H9 (cell line): Measurements from ENCODE around the gene MUC2. TPM values are rescaled to one million over a fixed set of nuclear protein-coding genes. Genes with fewer than 3 reads are reported as not detected.

Experiments
- DNase-seq: peaks from one replicate; pipeline ENCODE4 v3.0.0-alpha.2; 2017
- H2AFZ ChIP-seq: one replicate; pipeline ENCODE4 v1.6.1; 2013; ENCODE audit warnings: mild to moderate bottlenecking, low read length, control low read depth, moderate library complexity
- H2AK5ac ChIP-seq: 2 replicates; pipeline ENCODE4 v1.6.1; 2013; ENCODE audit warnings: low read length, control low read depth, mixed read lengths; ENCODE audit not compliant: insufficient read length
- H2BK120ac ChIP-seq: one replicate; pipeline ENCODE4 v1.6.1; 2013; ENCODE audit warnings: low read depth, mild to moderate bottlenecking, low read length, control low read depth, inconsistent platforms; ENCODE audit not compliant: poor library complexity, severe bottlenecking
- H2BK12ac ChIP-seq: 2 replicates; pipeline ENCODE4 v1.6.1; 2013; ENCODE audit warnings: low read length, control low read depth, mixed read lengths, low read depth; ENCODE audit not compliant: insufficient read length
- H2BK15ac ChIP-seq: 2 replicates; pipeline ENCODE4 v1.6.1; 2013; ENCODE audit warnings: low read depth, low read length, control low read depth
- H2BK20ac ChIP-seq: one replicate; pipeline ENCODE4 v1.6.1; 2013; ENCODE audit warnings: low read depth, mild to moderate bottlenecking, low read length, control low read depth, inconsistent platforms; ENCODE audit not compliant: poor library complexity, severe bottlenecking
- H2BK5ac ChIP-seq: 2 replicates; pipeline ENCODE4 v1.6.1; 2013; ENCODE audit warnings: low read length, control low read depth, mixed read lengths; ENCODE audit not compliant: insufficient read length
- H3K14ac ChIP-seq: 2 replicates; pipeline ENCODE4 v1.6.1; 2013; ENCODE audit warnings: low read length, control low read depth; ENCODE audit not compliant: insufficient read depth
- H3K18ac ChIP-seq: 2 replicates; pipeline ENCODE4 v1.6.1; 2013; ENCODE audit warnings: low read depth, mild to moderate bottlenecking, mixed read lengths, low read length, control low read depth; ENCODE audit not compliant: insufficient read length
- H3K23ac ChIP-seq: 2 replicates; pipeline ENCODE4 v1.6.1; 2013; ENCODE audit warnings: low read length, control low read depth, mixed read lengths, low read depth; ENCODE audit not compliant: insufficient read length
- H3K23me2 ChIP-seq: 2 replicates; pipeline ENCODE4 v1.6.1; 2013; ENCODE audit warnings: low read depth, mild to moderate bottlenecking, mixed read lengths, low read length, control low read depth; ENCODE audit not compliant: insufficient read length, poor library complexity, severe bottlenecking
- H3K27ac ChIP-seq: 2 replicates; pipeline ENCODE4 v1.5.1; 2013; ENCODE audit warnings: low read length, control low read depth, mixed read lengths, low read depth; ENCODE audit not compliant: insufficient read length
- H3K27me3 ChIP-seq: 2 replicates; pipeline ENCODE4 v1.6.1; 2013; ENCODE audit warnings: low read length, control low read depth, inconsistent platforms; ENCODE audit not compliant: insufficient read depth
- H3K4ac ChIP-seq: 2 replicates; pipeline ENCODE4 v1.6.1; 2013; ENCODE audit warnings: low read depth, mild to moderate bottlenecking, control low read depth, inconsistent platforms, low read length, moderate library complexity
- H3K4me1 ChIP-seq: 2 replicates; pipeline ENCODE4 v1.6.1; 2013; ENCODE audit warnings: low read length, control low read depth, inconsistent platforms; ENCODE audit not compliant: insufficient read depth
- H3K4me2 ChIP-seq: 2 replicates; pipeline ENCODE4 v1.6.1; 2013; ENCODE audit warnings: low read length, control low read depth, mixed read lengths; ENCODE audit not compliant: insufficient read length, insufficient read depth
- H3K56ac ChIP-seq: 2 replicates; pipeline ENCODE4 v1.6.1; 2013; ENCODE audit warnings: low read depth, mild to moderate bottlenecking, mixed read lengths, low read length, control low read depth; ENCODE audit not compliant: insufficient read length
- H3K79me1 ChIP-seq: 2 replicates; pipeline ENCODE4 v1.6.1; 2013; ENCODE audit warnings: low read depth, mild to moderate bottlenecking, moderate library complexity, low read length, control low read depth, inconsistent platforms; ENCODE audit not compliant: insufficient read depth, poor library complexity, severe bottlenecking
- H3K79me2 ChIP-seq: 2 replicates; pipeline ENCODE4 v1.6.1; 2013; ENCODE audit warnings: low read length, control low read depth, inconsistent platforms; ENCODE audit not compliant: insufficient read depth
- H3K9ac ChIP-seq: 2 replicates; pipeline ENCODE4 v1.6.1; 2013; ENCODE audit warnings: low read length, control low read depth, mixed read lengths; ENCODE audit not compliant: insufficient read length; ENCODE audit errors: extremely low read depth
- H3K9me3 ChIP-seq: one replicate; pipeline ENCODE4 v1.6.1; 2013; ENCODE audit warnings: low read depth, low read length, inconsistent platforms; ENCODE audit not compliant: control insufficient read depth
- H3T11ph ChIP-seq: one replicate; pipeline ENCODE4 v1.6.1; 2013; ENCODE audit warnings: mild to moderate bottlenecking, low read length, control low read depth, inconsistent platforms
- H4K20me1 ChIP-seq: one replicate; pipeline ENCODE4 v1.6.1; 2013; ENCODE audit not compliant: control insufficient read depth, insufficient read length, insufficient read depth
- H4K5ac ChIP-seq: 2 replicates; pipeline ENCODE4 v1.6.1; 2013; ENCODE audit warnings: low read depth, mild to moderate bottlenecking, mixed read lengths, low read length, control low read depth; ENCODE audit not compliant: insufficient read length
- H4K8ac ChIP-seq: replicated peaks from 2 replicates; pipeline ENCODE4 v1.6.1; 2013; ENCODE audit warnings: low read length, control low read depth, mixed read lengths, low read depth; ENCODE audit not compliant: insufficient read length
- H4K91ac ChIP-seq: 2 replicates; pipeline ENCODE4 v1.6.1; 2013; ENCODE audit warnings: low read depth, mild to moderate bottlenecking, moderate library complexity, mixed read lengths, low read length, control low read depth; ENCODE audit not compliant: insufficient read length
- H3K27ac Mint-ChIP-seq, 3 experiments: 2 replicates in 2 of 3; 3 replicates in 1 of 3; pipeline ENCODE4 v1.8.0; 2020 to 2021; ENCODE audit warnings: mixed read lengths in 3 of 3, mild to moderate bottlenecking in 1 of 3, moderate library complexity in 1 of 3
- H3K27me3 Mint-ChIP-seq: 2 replicates; pipeline ENCODE4 v1.8.0; 2021; ENCODE audit warnings: low read depth, mild to moderate bottlenecking, moderate library complexity, mixed read lengths
- H3K36me3 Mint-ChIP-seq, 3 experiments: 2 replicates in 2 of 3; 3 replicates in 1 of 3; pipeline ENCODE4 v1.8.0; 2020 to 2021; ENCODE audit warnings: low read depth in 3 of 3, mixed read lengths in 3 of 3; ENCODE audit not compliant: insufficient read depth in 1 of 3
- H3K4me1 Mint-ChIP-seq, 2 experiments: 2 replicates each; pipeline ENCODE4 v1.8.0; 2020; ENCODE audit warnings: mixed read lengths in 2 of 2
- H3K4me3 Mint-ChIP-seq, 2 experiments: 2 replicates in 1 of 2; 3 replicates in 1 of 2; pipeline ENCODE4 v1.8.0; 2020 to 2021; ENCODE audit warnings: mild to moderate bottlenecking in 2 of 2, mixed read lengths in 2 of 2, moderate library complexity in 1 of 2
- H3K9me3 Mint-ChIP-seq, 2 experiments: 2 replicates in 1 of 2; 3 replicates in 1 of 2; pipeline ENCODE4 v1.8.0; 2020; ENCODE audit warnings: mild to moderate bottlenecking in 2 of 2, mixed read lengths in 2 of 2, moderate library complexity in 1 of 2
- WGBS: extraction: QIAGEN DNeasy Blood & Tissue Kit; methylation state at CpG from one replicate; pipeline ENCODE4 v1.1.7; 2013; ENCODE audit warnings: missing lambda C conversion rate, low lambda C conversion rate, mixed read lengths; ENCODE audit not compliant: insufficient read length; ENCODE audit errors: extremely low coverage; 5-methylcytosine and 5-hydroxymethylcytosine counted together
- total RNA-seq: library from RNA; stranded (reverse); gene quantifications from 2 replicates; pipeline ENCODE4 v1.2.1, GENCODE V29; 2021
- TF ChIP-seq, protein P1 (sequence below): fragments of 200-600 bp; sonication (generic); conservative IDR thresholded peaks from 3 replicates; pipeline ENCODE4 v1.8.0; 2021; ENCODE audit warnings: antibody characterized with exemption, mild to moderate bottlenecking

MUC2 gene
- total RNA-seq, 1 experiment from 2014 or later = not detected

DNA sequence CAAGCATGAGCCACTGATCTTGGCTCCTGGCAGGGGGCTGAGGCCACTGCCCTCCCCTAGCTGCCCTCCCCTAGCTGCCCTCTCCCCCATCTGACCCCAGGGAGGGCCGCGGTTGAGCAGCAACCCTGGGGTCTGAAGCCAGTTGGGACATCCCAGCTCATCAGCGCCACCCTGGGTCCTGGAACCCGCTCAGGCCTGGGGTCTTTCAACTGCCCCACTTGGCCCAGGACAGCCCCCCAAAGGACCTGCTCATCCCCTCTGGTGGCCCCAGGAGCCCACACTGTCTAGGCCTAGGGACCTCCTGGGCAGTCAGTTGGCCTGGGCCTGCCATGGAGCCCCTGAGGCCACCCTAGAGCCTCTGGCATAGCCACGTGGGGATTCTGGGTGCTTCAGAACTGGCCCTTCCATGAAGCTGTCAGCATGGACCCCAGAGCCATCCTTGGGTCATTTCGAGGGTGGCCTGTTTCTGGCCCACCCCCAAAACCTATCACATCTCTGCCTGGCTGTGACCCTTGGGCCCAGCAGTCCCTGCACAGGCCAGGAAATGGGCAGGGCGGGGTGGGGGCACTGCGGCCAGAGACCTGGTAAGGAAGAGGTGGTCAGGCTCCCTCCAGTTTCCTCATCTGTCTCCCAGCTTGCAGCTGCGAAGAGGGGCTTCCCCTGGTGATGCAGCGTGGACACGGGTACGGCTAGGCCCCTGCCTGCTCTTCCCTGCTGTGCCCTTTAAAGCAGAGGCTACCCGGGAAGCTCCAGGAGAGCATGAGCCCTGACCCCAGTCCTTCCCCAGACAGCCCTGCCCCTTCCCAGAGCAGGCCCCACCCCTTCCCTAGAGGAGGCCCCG lies 37.9 kb downstream of the MUC2 start:
- Histone ChIP-seq H2BK5ac (no peak overlapping the region), H3K56ac (no peak overlapping the region), H3K4ac (no peak overlapping the region), H2BK20ac (no peak overlapping the region), H2BK12ac (no peak overlapping the region), H3K23ac (no peak overlapping the region), H3K4me2 (no peak overlapping the region), H2BK15ac (no peak overlapping the region), H2AFZ (no peak overlapping the region), H3K14ac (no peak overlapping the region), H4K8ac (no peak overlapping the region), H4K5ac (no peak overlapping the region), H3K4me1 (no peaks in the 10 kb centered on the region), H3K18ac (no peak overlapping the region), H2BK120ac (no peak overlapping the region), H3K23me2 (no peaks in the 10 kb centered on the region), H3T11ph (no peak overlapping the region), H2AK5ac (no peak overlapping the region), H4K91ac (no peak overlapping the region), H3K79me1 (no peaks in the 10 kb centered on the region), H3K9ac (no peak overlapping the region), H4K20me1 (peaks cover 2% of the 10 kb centered on the region), H3K27ac (no peak overlapping the region), H3K9me3 (no peaks in the 10 kb centered on the region), H3K27me3 (no peaks in the 10 kb centered on the region), H3K79me2 (no peaks in the 10 kb centered on the region)
- Mint-ChIP-seq H3K4me3 (no peak overlapping the region), H3K9me3 (peaks cover 0 to 5% of the 10 kb centered on the region in 2 experiments; a peak in 4 of 5 replicates), H3K27me3 (peaks cover 7% of the 10 kb centered on the region), H3K4me1 (peaks cover 2 to 5% of the 10 kb centered on the region in 2 experiments; a peak in 2 of 4 replicates), H3K27ac (no peak overlapping the region), H3K36me3 (peaks cover 0 to 3% (median 2%) of the 10 kb centered on the region in 3 experiments; a peak in 1 of 7 replicates)
- no peak for DNase-seq
- TF ChIP-seq, protein P1, sequence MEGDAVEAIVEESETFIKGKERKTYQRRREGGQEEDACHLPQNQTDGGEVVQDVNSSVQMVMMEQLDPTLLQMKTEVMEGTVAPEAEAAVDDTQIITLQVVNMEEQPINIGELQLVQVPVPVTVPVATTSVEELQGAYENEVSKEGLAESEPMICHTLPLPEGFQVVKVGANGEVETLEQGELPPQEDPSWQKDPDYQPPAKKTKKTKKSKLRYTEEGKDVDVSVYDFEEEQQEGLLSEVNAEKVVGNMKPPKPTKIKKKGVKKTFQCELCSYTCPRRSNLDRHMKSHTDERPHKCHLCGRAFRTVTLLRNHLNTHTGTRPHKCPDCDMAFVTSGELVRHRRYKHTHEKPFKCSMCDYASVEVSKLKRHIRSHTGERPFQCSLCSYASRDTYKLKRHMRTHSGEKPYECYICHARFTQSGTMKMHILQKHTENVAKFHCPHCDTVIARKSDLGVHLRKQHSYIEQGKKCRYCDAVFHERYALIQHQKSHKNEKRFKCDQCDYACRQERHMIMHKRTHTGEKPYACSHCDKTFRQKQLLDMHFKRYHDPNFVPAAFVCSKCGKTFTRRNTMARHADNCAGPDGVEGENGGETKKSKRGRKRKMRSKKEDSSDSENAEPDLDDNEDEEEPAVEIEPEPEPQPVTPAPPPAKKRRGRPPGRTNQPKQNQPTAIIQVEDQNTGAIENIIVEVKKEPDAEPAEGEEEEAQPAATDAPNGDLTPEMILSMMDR = no peak
- no CpG with 5 or more reads among the region's 14 CpGs for WGBS
